GM18909 (cell line): ENCODE results near the gene MUS81.

Experiments
- ATAC-seq: cut with Tn5 transposase; IDR thresholded peaks from one replicate; pipeline ENCODE4 v1.9.1; 2021; ENCODE audit warnings: mild to moderate bottlenecking; ENCODE audit not compliant: unreplicated experiment, poor library complexity

The MUS81 gene

DNA sequence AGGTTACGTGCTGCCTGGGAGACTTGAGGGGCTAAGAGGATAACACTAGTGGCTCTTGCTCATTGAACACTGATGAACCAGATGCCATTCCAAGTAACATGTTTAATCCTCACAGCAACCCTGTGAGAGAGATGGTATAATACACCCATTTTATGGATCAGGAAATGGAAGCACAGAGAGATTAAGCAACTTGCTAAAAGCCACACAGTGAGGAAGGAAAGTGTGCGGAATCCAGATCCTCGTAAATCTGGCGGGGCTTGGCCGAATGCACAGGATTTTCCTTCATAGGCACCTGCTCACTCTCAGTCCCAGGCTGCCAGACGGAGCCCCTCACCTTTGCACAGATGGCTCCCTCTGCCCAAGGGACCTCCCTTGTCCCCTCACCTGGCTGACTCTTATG is 47.6 kb downstream of the MUS81 start:
- ATAC-seq: no peak

DNA sequence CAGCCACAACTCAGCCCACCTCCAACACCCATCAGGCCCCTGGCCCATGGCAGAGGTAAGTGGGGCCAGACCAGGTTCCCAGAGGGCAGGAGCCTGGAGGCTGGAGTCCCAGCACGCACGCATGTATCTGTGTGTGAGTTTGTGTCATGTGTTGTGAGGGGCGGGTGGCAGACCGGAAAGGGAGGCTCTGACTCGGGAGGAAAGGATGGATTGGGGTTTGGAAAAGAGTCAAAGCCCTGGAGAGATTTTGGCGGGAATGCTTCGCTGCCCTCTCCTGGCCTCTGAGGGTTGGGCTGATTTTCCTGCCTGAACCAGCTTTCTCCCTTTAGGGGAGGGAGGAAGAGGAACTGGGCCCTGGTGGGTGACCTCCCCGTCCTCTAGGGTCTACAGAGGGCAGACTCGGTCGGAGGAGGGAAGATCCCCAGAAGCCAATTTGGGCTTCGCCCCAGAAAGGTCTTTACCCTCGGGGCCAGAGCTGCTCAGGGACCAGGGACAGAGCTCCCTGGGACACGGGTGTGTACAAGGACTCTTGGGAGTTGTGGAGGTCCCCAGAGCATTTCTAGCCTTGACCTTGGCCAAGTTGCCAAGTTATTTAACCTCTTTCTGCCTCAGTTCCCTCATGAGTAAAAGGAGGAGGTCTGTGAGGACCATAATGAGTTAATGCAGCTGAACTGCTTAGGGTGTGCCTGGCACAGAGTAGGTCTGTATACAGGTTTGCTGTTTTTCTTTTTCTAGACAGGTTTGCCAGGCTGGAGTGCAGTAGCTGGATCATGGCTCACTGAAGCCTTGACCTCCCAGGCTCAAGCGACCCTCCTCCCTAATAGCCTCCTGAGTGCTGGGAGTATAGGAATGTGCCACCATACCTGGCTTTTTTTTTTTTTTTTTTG is 51.7 kb downstream of the MUS81 start:
- ATAC-seq: no peak

DNA sequence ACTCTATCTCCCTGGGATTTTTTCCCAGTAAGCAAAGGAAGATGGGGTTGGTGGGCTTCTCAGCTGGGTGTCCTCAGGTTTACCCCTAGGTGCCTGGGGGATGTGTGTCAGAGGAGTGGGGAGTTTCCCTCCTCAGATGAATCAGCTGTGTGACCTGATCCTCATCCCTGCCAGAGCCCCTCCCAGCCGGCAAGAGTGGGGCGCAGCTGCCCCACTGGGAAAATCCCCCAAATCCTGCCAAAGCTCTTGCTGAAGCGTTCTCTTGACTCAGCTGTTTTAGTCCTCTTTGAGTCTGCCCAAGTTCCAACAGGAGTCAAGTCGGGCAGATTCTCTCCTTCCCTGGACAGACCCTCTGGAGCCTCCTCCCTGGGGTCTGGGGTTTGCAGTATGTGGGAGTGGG is 52.6 kb downstream of the MUS81 start:
- no peak for ATAC-seq

DNA sequence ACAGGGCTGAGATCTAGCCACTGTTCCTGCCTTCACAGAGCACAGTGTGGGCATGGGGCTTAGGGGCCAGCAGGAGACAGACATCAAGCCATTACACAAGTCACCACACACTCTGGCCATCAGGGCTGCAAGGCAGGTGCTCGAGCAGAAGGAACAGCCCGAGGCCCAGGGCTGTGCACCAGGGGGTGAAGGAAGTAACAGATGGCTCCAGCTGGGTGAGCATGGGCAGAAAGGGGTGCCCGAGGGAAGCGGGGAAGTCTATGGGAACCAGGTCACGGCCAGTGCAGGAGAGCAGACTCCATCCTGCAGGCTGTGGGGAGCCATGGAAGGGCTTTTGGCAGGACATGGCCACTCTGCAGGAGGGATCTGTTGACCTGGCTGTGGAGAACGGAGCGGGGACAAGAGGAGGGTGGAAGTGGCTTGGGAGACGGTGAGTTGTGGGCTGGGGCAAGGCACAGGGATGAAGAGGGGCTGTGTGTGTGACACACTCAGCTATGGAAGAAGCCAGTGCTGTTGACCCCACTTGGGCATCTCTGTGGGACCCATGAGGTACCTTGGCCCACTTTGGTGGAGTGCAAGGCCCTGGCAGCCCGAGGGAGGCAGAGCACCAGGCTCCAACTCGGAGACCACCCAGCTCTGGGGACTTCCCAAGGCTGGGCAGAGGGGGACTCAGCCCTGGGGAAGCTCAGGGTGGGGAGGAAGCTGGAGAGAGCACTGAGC is 55.0 kb downstream of the MUS81 start:
- ATAC-seq: no peak

DNA sequence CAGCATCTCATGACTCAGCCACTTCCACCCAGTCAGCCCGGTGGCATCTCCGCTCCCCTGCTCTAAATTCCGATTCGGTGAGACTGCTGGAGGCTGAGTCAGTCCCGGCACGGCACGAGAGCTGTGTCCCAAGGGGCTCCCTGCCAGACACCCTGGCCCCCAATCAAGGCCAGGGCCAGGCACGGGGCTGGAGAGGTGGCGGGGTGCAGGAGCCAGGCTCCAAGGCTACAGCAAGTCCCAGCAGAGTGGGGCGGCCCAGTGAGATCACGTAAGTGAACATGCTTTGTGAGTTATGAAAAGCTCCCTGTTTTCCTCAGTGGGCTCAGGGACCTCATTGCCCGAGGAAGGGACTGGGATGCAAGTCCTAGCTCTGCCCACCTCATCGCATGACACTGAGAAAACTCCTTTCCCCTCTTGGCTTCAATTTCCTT is 55.6 kb downstream of the MUS81 start:
- ATAC-seq: no peak
